ENCODE data around the gene PTPRK.

- no peak for TF ChIP-seq CTCF (conservative IDR thresholded peaks at IDR 0.05)
- TF ChIP-seq EZH2 (IDR thresholded peaks at IDR 0.05; ENCODE audit: low read depth) = no peak
Observed at GRCh38 chr6:128025478-128025877, 494.9 kb downstream of the PTPRK start.
